ENCODE data around the gene STKLD1.
"Not testable (repeated sequence)": the region's sequence is repeated elsewhere in the genome, so short reads cannot be mapped to it uniquely, and the experiment has no call there.

Gene STKLD1
- 0.97 to 1.0 reads per million in 2 donors for total RNA-seq

DNA sequence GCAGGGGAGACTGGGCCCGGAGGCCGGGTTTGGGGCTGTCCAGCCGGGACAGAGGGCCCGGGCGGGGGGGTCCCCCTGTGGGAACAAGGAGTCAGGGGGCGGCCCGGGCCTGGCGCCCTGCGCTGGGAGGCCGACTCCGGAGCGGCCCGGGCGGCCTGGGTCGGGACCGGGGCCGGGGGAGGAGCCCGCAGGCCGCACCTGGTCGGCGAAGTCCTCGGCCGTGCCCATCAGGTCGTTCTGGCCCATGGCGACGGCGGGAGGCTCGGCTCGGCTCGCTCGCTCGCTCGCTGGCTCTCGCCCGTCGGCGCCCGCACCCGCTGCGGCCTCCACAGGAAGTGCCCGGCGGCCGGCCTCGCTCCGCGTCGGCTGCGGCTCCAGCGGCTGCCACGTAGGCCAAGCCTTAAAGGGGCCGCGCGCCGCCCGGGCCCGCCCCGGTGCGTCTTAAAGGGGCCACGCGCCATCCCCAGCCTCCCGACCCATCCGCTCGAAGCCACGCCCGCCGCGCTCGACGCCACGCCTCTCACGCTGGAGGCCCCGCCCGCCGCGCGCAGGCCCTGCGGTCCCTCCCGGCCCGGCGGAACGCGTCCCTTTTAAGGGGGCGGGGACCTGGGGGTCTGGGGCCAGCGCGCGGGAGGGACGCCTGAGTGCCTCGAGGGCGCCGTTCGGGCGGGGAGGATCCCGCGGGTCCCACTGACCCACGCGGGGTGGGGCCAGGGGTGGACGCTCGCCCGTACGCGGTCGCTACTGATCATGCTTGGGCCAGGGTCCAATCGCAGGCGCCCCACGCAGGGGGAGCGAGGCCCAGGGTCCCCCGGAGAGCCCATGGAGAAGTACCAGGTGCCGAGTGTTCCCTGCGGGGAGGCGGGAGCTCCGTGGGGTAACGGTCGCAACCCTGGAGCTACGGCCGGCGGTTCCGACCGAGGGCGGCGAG lies at the start of gene STKLD1, which contains the start of gene SURF4:
Gene STKLD1, plus strand, starts transcription at position 643 of the 931 bp plus-strand sequence. Its CDS starts 108 bp downstream, at position 751.
Gene SURF4, minus strand, starts transcription at position 337 of the 931 bp plus-strand sequence. Its CDS starts 91 bp downstream, at position 246.
- peak; percentile 92 for DNase-seq

DNA sequence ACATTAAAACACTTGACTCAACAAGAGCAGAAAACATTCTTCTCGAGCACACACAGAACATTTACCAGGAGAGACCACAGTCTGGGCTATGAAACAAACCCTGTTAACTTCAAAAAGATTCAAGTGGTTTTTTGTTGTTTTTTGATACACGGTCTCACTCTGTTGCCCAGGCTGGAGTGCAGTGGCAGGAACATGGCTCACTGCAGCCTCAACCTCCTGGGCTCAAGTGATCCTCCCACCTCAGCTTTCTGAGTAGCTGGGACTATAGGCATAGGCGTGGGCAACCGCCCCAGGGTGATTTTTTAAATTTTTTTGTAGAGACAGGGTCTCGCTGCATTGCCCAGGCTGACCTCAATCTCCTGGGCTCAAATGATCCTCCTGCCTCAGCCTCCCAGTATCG lies 49.1 kb upstream of the STKLD1 start:
- not testable (repeated sequence) for DNase-seq

DNA sequence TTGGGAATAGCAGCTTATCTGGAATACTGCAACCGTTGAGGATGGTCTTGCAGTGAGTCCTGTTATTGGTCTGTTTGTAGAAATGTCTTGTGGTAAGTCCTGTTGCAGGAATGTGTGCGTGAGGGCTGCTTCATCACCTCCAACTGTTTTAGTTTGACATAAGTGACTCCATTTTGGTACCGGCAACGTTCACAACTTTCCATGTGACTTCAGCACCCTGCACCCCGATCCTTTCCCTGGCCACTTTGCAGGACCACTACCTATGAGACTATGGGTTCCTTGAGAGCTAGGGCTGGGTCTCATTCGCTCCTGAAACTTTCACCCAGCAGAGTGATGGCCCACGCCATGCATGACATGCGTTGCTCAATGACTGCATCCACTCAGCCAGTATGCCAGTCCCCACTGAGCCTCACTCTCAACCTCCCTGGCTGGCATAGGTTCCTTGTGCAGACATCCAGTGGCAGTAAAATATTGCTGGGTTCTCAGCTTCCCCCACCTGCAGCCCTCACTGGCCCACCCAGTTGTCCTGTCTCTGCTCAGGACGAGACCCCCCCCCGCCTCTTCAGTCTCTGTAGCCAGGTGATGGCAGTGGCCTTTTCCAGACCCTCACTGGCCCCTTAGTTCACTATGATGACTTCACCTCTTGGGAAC lies 48.2 kb upstream of the STKLD1 start:
- no peak for DNase-seq

DNA sequence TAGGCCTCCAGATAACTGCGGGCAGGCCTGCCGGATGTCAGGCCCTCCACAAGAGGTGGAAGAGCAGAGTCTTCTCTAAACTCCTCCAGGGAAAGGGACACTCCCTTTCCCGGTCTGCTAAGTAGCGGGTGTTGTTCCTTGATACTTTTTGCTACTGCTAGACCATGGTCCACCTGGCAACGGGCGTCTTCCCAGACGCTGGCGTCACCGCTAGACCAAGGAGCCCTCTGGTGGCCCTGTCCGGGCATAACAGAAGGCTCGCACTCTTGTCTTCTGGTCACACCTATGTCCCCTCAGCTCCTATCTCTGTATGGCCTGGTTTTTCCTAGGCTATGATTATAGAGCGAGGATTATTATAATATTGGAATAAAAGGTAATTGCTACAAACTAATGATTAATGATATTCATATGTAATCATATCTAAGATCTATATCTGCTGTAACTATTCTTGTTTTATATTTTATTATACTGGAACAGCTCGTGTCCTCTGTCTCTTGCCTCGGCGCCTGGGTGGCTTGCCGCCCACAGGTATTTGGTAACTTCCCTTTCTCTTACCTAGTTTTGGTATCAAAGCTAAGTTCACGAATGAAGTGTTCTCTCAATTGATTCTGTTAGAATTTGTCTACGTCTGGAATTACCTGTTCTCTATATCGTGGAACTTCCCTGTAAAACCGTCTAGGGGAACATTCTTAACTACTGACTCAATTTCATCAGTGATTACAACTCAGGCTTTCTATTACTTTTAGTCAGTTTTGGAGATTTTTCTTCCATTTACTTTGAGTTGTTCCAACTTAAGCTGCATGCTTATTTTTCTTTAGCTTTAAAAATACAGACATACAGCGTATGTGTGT lies 46.6 kb upstream of the STKLD1 start:
- DNase-seq = not testable (repeated sequence)

DNA sequence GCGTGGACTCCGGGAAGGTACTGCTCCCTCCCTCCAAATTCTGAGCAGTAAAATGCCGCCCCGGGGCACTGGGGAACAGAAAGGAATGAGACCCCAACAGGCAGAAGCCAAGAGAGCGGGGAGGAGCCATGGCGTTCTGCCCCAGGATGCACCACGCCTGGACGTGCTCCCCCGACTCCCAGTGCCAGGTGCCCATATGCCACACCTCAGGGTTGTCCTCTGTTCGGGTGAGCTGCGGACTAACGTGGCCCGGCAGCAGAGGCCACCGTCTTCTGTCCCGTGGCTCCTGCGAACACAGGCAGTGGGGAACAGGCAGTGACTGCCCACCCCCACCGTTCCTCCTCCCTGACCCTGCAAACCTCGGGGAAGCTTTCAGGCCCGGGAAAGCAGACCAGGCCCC lies 44.9 kb upstream of the STKLD1 start:
- no peak for DNase-seq

DNA sequence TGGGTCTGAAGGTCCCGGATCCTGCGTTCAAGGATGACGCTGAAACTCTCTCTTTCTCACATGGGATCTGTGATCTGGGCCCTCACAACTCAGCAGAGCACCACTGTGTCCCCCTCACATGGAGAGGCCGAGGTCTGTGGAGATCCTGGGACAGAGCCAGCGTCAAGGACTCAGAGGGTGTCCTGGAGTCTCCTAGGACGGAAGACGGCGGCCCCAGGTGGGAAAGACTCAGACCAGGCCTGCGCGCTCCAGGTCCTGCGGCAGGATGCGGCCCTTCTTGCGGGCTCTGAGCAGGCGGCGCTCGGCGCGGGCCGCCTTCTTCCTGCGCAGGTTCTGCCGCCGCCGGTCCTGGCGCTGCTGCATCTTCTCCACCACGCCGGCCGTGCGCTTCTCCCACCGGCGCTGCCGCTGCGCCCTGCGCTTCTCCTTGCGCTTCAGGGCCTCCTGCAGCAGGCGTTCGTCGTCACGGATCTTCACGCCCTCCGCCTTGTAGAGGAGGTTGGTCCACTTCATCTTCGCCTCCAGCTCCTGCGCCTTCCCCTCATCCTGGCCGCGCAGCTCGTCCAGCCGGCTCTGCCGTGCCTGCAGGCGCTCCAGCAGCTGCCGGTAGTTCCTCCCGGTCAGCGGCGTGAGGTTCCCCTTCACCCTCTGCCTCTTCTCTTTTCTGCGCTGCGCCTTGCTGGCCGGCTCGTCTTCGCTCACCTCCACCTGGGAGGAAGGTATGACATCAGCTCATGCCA lies 44.4 kb upstream of the STKLD1 start:
- no peak for DNase-seq

DNA sequence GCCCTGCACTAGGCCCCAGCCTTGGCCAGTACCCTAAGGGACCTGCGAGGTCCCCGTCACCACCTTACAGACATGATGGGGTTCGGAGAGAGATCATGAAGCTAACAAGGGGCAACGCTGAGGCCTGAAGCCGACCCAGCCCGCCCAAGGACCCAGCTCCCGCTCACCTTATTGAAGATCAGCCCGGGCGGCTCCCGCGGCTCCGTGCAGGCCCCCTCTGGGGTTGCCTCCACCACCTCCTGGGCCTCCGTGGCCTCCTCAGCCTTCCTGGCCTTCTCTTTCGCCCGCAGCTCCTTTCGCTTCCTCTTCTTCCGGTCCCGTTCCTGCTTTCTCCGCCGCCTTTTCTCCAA lies 43.8 kb upstream of the STKLD1 start:
- DNase-seq = no peak

DNA sequence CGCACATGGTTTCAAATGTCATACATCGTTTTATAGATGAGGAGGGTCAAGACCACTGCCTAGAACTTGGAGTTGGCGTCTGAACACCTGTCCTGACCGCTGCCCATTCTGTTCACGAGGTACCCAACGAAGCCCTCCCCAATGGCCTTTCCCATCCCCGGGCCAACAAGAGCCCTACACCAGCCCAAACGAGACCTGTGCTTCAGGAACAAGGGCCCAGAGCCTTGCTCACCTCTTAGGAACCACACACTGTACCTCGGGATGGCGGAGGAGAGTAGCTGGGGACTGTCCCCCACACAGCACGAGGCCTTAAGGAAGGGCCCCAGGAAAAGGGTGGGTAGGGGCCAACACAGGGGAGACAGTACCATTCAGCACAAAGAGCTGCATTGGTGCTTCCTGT lies 43.2 kb upstream of the STKLD1 start:
- no peak for DNase-seq

DNA sequence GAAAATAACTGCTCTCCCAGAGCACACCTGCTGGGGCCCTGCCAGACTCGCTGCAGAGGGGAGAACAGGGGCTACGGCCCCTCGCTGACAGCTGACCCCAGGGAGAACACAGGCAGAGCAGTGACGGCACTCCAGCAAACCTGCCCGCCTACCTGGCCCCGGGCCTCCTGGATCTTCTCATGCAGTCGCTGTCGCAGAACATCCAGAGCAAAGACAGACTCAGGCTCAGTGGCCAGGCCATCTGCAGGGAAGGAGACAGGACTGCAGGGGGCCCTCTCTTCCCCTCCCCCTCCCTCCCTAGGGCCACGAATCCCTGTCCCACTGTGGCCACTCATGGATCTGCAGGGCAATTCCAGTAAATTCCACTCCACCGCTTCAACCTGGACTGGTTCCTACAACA lies 42.6 kb upstream of the STKLD1 start:
- no peak for DNase-seq

DNA sequence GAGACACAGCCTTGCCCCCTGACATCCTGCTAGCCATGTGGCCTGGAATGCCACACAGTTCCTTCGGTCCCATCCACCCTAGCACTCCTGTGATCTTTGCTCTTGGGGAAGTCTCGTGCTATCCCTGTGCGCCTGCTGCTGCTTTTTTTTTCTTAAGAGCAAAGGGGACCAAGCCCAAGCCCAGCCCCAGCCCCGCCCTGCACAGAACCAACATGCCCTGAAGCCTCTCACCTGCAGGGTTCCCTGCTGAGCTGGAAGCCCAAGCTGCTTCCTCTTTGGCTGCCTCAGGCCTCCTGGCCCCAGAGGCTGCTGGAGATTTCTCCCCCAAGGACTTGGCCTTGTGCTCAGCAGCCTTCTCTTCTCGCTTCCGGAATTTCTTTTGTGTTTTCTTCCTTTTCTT lies 42.0 kb upstream of the STKLD1 start:
- DNase-seq = no peak

DNA sequence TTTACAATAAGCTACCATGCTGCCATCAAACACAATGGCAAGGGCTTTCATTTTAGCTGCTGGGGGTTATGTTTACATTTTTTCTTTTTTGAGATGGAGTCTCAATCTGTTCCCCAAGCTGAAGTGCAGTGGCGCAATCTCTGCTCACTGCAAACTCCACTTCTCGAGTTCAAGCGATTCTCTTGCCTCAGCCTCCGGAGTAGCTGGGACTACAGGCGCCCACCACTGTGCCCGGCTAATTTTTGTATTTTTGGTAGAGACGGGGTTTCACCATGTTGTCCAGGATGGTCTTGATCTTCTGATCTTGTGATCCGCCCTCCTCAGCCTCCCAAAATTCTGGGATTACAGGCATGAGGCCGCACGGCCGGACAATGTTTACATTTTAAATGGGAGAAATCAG lies 41.3 kb upstream of the STKLD1 start:
- DNase-seq = not testable (repeated sequence)

DNA sequence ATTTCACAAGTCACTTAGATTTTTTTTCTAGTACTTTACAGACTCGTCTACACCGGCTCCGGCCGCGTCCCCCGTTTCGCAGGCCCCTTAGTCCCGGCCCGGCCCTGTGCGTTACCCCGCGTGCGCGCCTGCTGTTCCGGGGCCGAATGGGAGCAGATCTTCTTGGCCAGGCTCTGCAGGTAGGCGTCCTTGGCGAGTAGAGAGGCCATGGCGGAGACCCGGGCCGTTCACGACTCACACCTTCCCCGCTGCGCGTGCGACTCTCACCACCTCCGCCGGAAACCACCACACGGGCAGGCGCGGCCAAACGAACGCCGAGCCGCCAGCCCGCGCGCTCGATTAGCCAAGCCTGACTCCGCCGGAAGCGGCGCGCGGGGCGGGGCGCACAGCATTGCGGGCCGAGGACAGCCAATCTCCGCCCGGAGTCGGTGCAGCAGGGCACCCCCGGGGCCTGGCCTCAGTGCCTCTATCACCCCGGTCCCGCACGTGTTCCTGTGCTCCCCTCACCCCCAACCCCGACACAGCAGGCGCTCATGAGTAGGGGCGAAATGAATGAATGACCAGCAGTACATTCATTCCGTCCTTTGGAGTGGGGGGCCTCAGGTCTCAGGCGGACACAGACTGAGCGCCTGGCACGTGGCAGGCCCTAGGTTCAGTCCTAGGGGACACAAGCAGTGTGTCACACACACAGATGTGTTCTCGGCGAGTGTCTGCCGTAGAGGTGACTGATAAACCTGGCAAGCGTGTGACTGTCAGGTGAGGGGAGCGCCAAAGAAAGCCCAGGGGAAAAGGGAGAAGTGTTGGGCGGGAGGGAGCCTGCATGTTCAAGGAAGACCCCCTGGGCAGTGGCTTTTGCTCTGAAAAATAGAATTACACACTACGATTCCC lies 40.0 kb upstream of the STKLD1 start, which contains the start of gene SURF6:
Gene SURF6, minus strand, starts transcription at position 265 of the 888 bp plus-strand sequence. Its CDS starts 56 bp downstream, at position 209.
- peak; percentile 95 for DNase-seq

DNA sequence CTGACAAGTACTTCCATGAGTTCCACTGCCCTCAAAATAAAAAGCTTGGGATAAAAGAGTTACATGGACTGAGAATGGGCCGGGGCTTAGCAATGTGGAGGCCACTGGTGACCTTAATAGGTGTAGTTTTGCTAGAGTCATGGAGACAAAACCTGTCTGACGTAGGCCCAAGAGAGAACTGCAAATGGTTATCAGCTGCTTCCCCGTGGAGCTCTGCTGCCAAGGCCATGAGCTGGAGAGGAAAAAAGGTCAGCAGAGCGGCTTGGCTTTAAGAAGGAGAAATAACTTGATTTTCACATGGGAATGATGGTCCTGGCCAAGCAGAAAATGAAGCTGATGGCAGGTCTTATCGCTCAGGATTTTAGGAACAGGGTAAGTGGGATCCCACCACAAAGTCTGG lies 36.5 kb upstream of the STKLD1 start:
- no peak for DNase-seq

DNA sequence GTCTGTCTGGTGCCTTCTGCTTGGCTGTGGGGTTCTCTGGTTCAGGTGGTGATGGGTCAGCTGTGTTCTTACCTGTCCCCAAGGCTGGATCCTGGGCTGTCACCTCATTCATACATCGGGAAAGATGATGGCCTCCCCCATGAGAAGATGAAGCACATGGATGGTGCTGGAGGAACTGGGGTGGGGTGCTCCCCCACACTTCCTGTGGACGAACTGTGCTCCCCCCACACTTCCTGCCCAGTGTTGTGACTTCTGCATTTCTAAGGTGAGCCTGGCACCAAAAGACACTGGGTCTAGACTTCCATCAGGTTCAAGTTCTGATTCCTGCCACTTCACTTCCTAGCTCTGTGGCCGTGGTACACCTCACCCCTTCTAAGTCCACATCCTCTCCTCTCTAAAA lies 35.9 kb upstream of the STKLD1 start:
- DNase-seq = no peak

DNA sequence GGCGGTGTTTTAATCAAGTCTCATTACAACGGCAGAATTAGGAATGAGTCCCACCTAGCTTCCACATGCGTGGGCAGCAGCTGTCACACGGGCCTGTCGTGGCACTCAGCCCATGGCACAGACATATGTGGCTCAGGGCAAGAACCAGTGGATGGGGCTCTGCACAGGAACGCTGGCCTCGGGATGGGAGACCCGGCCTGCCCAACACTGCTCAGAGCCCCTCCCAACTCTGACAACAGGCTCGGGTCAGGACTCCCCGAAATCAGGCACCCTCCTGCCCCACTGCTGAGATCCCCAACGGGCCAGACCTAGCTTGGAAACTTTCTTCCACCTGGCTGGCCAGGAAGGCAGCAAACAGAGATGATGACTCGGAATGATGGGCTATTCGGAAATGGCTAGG lies 35.2 kb upstream of the STKLD1 start:
- DNase-seq = no peak

DNA sequence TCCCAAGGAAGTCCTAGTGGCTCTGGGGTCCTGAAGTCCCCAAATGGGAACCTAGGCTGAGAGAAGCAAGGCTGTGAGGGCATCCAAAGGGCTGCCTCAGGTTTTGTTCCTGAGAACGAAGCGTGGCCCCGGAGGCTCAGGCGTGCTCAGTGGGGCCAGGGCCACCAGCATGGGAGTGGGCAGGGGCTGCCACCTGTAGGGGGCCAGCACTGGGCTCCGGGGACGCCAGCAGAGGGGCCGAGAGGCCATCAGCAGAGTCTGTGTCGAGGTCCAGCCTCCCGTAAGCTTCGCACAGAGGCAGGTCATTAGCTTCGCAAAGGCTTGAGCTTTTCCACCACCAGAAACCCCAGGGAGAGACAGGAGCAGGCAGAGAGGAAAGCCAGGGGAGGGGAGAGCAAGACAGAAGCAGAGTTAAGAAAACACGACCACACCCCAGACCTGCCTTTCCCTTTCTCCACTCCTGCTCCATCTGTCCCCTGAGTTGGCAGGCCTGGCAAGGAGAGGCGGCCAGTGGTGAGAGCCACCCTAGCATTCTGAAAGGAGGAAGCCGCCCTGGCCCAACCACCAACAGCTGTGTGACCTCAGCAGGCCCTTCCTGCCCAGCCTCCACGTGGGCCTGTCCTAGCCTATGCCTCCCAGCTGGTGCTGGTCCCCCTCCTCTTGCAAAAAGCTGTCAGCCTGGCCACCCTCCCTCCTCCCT lies 34.6 kb upstream of the STKLD1 start:
- DNase-seq = no peak

DNA sequence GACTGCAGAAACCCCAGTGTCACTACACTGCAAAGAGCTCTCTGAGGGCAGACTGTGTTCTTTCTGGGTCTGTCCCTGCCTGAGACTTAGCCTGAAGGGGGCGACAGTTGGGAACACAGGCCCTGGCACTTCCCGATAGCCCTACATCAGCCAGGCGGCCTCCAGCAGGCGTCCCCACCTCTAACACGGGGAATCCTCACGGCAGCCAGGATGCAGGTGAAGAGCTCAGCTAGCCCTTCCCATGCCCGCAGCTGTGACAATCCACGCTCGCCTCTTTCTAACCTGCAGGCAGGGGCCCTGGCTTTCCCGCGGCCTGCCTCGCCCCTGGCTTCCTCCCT lies 34.1 kb upstream of the STKLD1 start:
- no peak for DNase-seq

DNA sequence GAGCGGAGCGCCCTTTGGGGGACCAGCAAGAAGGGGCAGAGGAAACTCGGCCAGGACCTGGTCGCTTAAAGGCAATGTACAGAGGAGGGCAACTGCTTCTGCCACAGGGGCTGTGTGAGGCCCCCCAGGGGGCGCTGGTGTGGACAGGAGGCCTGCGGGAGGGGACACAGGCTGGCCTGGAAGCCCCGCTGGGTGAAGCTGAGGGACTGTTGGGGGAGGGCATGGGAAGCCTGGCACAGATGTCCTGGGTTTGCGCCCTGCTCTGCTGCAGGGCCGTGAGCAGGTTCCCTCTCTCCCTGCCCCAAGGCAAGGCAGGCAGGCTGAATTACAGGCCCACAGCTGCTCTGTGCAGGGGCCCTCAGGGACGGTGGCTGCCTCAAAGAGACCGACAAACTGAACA lies 33.6 kb upstream of the STKLD1 start:
- DNase-seq = no peak

DNA sequence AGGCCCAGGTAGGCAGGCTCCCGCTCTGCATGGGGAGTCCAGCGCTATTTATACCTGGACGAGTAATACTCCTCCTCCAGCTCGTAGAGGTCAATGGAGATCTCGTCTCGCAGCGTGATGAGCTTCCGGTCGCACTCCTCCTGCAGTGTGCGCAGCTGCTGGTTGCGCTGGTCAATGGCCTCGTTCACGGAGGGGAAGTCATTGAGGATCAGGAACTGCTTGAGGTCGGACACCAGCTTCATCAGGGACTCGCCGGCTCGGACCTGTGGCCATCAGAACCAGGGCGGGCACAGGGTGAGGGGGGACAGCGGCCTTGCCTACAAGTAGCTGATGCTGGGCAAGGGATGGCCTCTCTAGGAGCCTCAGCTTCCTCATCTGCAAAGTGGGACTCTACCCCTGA lies 32.1 kb upstream of the STKLD1 start:
- no peak for DNase-seq

DNA sequence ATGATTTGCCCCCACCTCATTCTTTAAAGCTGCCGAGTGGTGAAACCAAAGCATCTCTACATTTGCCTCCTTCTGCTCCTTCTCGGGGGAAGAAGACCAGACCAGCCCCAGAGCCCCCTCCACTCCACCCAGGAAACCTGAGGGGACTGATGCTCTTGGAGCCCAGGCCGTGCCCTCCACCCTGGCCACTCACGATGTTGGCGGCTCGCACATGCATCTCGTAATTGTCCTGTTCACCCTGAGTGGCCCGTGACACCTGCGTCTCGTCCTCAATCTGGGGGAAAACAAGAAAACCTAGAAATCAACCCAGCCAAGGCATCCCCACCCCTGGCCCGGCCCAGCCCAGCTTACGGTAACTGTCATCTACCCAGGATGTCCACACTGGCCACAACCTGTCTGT lies 31.2 kb upstream of the STKLD1 start:
- DNase-seq = no peak

DNA sequence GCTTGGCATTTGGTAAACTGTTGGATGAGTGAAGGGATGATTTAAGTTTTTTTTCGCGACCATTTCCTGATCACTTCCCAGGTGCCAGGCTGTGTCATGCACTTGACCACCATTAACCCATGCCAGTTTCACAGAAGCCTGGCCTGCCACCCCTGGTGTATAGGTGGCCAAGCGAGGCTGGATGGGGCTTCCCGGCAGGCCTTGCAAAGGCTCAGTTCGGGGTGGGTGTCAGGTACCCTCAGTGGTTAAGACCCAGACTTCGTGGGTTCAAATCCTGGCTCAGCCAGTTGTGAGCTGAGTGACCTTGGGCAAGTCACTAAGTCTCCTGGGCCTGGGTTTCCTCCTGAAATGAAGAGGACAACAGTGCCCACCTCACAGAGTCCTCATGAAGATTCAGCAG lies 30.6 kb upstream of the STKLD1 start:
- DNase-seq = no peak

All from activated gamma-delta T cell (primary cell).